K562 (cell line): ENCODE measurements around the gene MAML3. TPM values are rescaled to one million over a fixed set of nuclear protein-coding genes. Genes with fewer than 3 reads are reported as not detected.

Source experiments
- ATAC-seq: fragments of 200-7000 bp; cut with Tn5 transposase; 3 replicates; pipeline ENCODE4 v1.9.1; 2020; ENCODE audit warnings: moderate library complexity
- BruUV-seq: library from RNA; stranded (reverse); fragments of 400-500 nt; replicated peaks from 2 replicates; lab custom pipeline; 2021; lab: Mats Ljungman, UMichigan
- CTCF ChIA-PET: fragments of 300-600 bp; formaldehyde crosslinking; extraction: SDS; loops from one replicate; lab custom pipeline; 2021; ENCODE audit warnings: low intra/inter-chr PET ratio; lab: Yijun Ruan, JAX
- POLR2A ChIA-PET: fragments of 300-600, 350-650 bp; sonication (Branson Sonifier 250); formaldehyde crosslinking; extraction: SDS; loops from one replicate; lab custom pipeline; 2021; ENCODE audit warnings: antibody characterized with exemption, inconsistent platforms; lab: Yijun Ruan, JAX
- DNase-seq, 4 experiments: peaks; one replicate each; pipeline versions ENCODE4 v3.0.0 to v3.0.0-alpha.2; 2011 to 2018; ENCODE audit warnings: low spot score in 3 of 4, mixed read lengths in 3 of 4; ENCODE audit errors: extremely low read depth in 1 of 4
- FAIRE-seq: peaks from 2 replicates; lab custom pipeline; 2011; peaks lifted over from hg19 to GRCh38; lab: Jason Lieb, UNC
- H2AFZ ChIP-seq: 2 replicates; pipeline ENCODE4 v1.6.0; 2011; ENCODE audit warnings: low read depth, low read length, control low read depth, inconsistent platforms
- H3K27ac ChIP-seq: fragments of 200-600 bp; 3 replicates; pipeline ENCODE4 v1.8.0; 2011; ENCODE audit warnings: low read depth, mild to moderate bottlenecking, control low read depth, inconsistent platforms, low read length, moderate library complexity, mixed read lengths; ENCODE audit errors: extremely low read depth
- H3K27me3 ChIP-seq, 2 experiments: fragments of 300-600 bp in 1 of 2; 2 replicates in 1 of 2; 3 replicates in 1 of 2; pipeline versions ENCODE4 v1.6.0 to v1.8.0; 2011; ENCODE audit warnings: inconsistent platforms in 2 of 2, low read length in 2 of 2, mild to moderate bottlenecking in 1 of 2, mixed read lengths in 1 of 2, moderate library complexity in 1 of 2; ENCODE audit not compliant: control insufficient read depth in 2 of 2, insufficient read depth in 2 of 2
- H3K36me3 ChIP-seq: fragments of 300-600 bp; 3 replicates; pipeline ENCODE4 v1.8.0; 2011; ENCODE audit warnings: mild to moderate bottlenecking, low read length, inconsistent platforms; ENCODE audit not compliant: control insufficient read depth, insufficient read depth
- H3K4me1 ChIP-seq, 2 experiments: fragments of 200-600 bp in 1 of 2; replicated peaks in 1 of 2; 2 replicates in 1 of 2; 3 replicates in 1 of 2; pipeline versions ENCODE4 v1.5.1 to v1.8.0; 2011; ENCODE audit warnings: inconsistent platforms in 2 of 2, low read length in 2 of 2, mild to moderate bottlenecking in 1 of 2, mixed read lengths in 1 of 2, moderate library complexity in 1 of 2; ENCODE audit not compliant: control insufficient read depth in 2 of 2, insufficient read depth in 2 of 2
- H3K4me2 ChIP-seq: 2 replicates; pipeline ENCODE4 v1.6.1; 2011; ENCODE audit warnings: low read length, control low read depth, inconsistent platforms, mixed read lengths; ENCODE audit not compliant: insufficient read depth
- H3K4me3 ChIP-seq: fragments of 200-600 bp; sonication (generic), shearing (Covaris generic); 2 replicates; pipeline ENCODE4 v1.5.1; 2016; ENCODE audit warnings: control low read depth, inconsistent platforms
- H3K79me2 ChIP-seq: fragments of 200-600 bp; 3 replicates; pipeline ENCODE4 v1.8.0; 2011; ENCODE audit warnings: low read length, inconsistent platforms; ENCODE audit not compliant: control insufficient read depth, insufficient read depth
- H3K9ac ChIP-seq, 2 experiments: 2 replicates each; pipeline versions ENCODE4 v1.6.0 to v1.6.1; 2011; ENCODE audit warnings: low read depth in 2 of 2, low read length in 2 of 2, control low read depth in 1 of 2, inconsistent platforms in 1 of 2, mild to moderate bottlenecking in 1 of 2, mixed read lengths in 1 of 2; ENCODE audit not compliant: insufficient read depth in 1 of 2
- H3K9me1 ChIP-seq: one replicate; pipeline ENCODE4 v1.6.0; 2011; ENCODE audit warnings: inconsistent platforms, mild to moderate bottlenecking, low read length, moderate library complexity; ENCODE audit not compliant: control insufficient read depth, insufficient read depth
- H3K9me3 ChIP-seq: replicated peaks from 2 replicates; pipeline ENCODE4 v1.5.1; 2011; ENCODE audit warnings: low read depth, low read length, inconsistent platforms; ENCODE audit not compliant: control insufficient read depth, insufficient read depth
- H4K20me1 ChIP-seq: replicated peaks from 2 replicates; pipeline ENCODE4 v1.6.1; 2011; ENCODE audit warnings: low read length, inconsistent platforms, mixed read lengths; ENCODE audit not compliant: control insufficient read depth, insufficient read depth
- AFF1 ChIP-seq, 2 experiments: fragments of 450-650 bp; IDR thresholded peaks; 2 replicates each; pipeline ENCODE4 v1.6.1; 2018; ENCODE audit warnings: mild to moderate bottlenecking in 2 of 2, low read depth in 1 of 2; ENCODE audit not compliant: partially characterized antibody in 2 of 2
- ARNT ChIP-seq, 2 experiments: fragments of 450-650 bp; IDR thresholded peaks; 2 replicates each; pipeline ENCODE4 v1.6.1; 2016; ENCODE audit warnings: mild to moderate bottlenecking in 1 of 2
- E2F4 ChIP-seq: sonication (generic); formaldehyde crosslinking; IDR thresholded peaks from 2 replicates; pipeline ENCODE4 v1.8.0; 2022; ENCODE audit warnings: mild to moderate bottlenecking, low read depth, missing genetic modification reagents
- KAT8 ChIP-seq: fragments of 450-650 bp; IDR thresholded peaks from 2 replicates; pipeline ENCODE4 v1.6.1; 2016; ENCODE audit warnings: low read depth, mild to moderate bottlenecking
- U2AF2 ChIP-seq: fragments of 200-400 bp; formaldehyde crosslinking; optimal IDR thresholded peaks from 2 replicates; pipeline ENCODE3; 2017; ENCODE audit warnings: low read depth, mild to moderate bottlenecking, low read length
- WGBS: fragments of 100-300 bp; shearing (Covaris generic); methylation state at CpG from one replicate; pipeline ENCODE4 v1.1.6; 2016; ENCODE audit warnings: low coverage, mixed read lengths; ENCODE audit not compliant: insufficient coverage; ENCODE audit errors: missing lambda C conversion rate; 5-methylcytosine and 5-hydroxymethylcytosine counted together
- in situ Hi-C: fragments of 300-500 bp; cut with MboI; formaldehyde crosslinking; loops from 4 replicates; pipeline ENCODE4 v1.15.0; 2018; ENCODE audit warnings: inconsistent platforms, mixed read lengths
- intact Hi-C: fragments of 100-400 bp; cut with micrococcal nuclease; formaldehyde crosslinking; loops from 2 replicates; pipeline ENCODE4 v1.14.2; 2022
- polyA plus RNA-seq, 8 experiments: library from polyadenylated mRNA; depleted of rRNA in 4 of 8; stranded (reverse) in 5 of 8; unstranded in 3 of 8; fragments of >200 nt; fragmentation: Nextera tagmentation in 2 of 8; fragmentation: Illumina TruSeq in 1 of 8; extraction: Ambion mirVana in 2 of 8; extraction: Trizol in 1 of 8; gene quantifications; 2 replicates each; pipeline versions ENCODE4 v1.2.1 to v1.2.3, GENCODE V29; 2011 to 2014; ENCODE audit warnings: inconsistent platforms in 1 of 8, missing spikeins in 1 of 8
- total RNA-seq, 7 experiments: library from RNA; depleted of rRNA in 6 of 7; stranded (reverse); fragments of >200 nt in 6 of 7; fragmentation: Illumina TruSeq in 2 of 7; extraction: Trizol in 2 of 7; gene quantifications; 2 replicates each; pipeline versions ENCODE4 v1.2.1 to v1.2.3, GENCODE V29; 2011 to 2021; ENCODE audit warnings: low replicate concordance in 1 of 7

MAML3 gene
- total and polyA plus RNA-seq, 9 of the 15 experiments (the other 6 are each of a cell fraction or from before 2014, with no cell fraction given): 0.01 to 0.55 (median 0.25) TPM

- ATAC-seq (no peak), FAIRE-seq (no peak), DNase-seq (no peak)
- H4K20me1 ChIP-seq: no peaks in the 10 kb centered on the region
- intact Hi-C loops (no loop called here), in situ Hi-C loops (no loop called here)
- H3K4me2 ChIP-seq: no peak overlapping the region
- H3K4me3 ChIP-seq: no peak overlapping the region
- H3K79me2 ChIP-seq: no peaks in the 10 kb centered on the region
- H3K9me3 ChIP-seq: no peaks in the 10 kb centered on the region
- CTCF ChIA-PET: no interaction called here
- no peak overlapping the region for H3K27ac ChIP-seq
- no TSS peak for BruUV-seq
- H3K4me1 ChIP-seq: peaks cover 0 to 4% of the 10 kb centered on the region in 2 experiments; a peak in 2 of 5 replicates
- H3K9ac ChIP-seq: no peak overlapping the region
- H3K27me3 ChIP-seq: peaks cover 7 to 16% of the 10 kb centered on the region in 2 experiments; a peak in 3 of 5 replicates
- H3K36me3 ChIP-seq: no peaks in the 10 kb centered on the region
- no peak overlapping the region for H2AFZ ChIP-seq
- WGBS: 2% methylated on average over 3 of the region's 3 CpGs
- H3K9me1 ChIP-seq: no peaks in the 10 kb centered on the region
- TF ChIP-seq E2F4 (CRISPR knock-in tag) (no peak), KAT8 (no peak), ARNT (IDR thresholded peaks at IDR 0.05) (no peak), AFF1 (IDR thresholded peaks at IDR 0.05; ENCODE audit: low read depth in 1 of 2, partially characterized antibody in 2 of 2) (no peak), U2AF2 (no peak)
- POLR2A ChIA-PET: interaction anchor here (1.1 kb wide), 1 partner anchor 12 kb away, joined by 3 read pairs; no protein-coding TSS in a partner anchor
Measured at GRCh38 chr4:139863531-139863930, 290.5 kb downstream of the MAML3 start.
